Activated naive CD4-positive, alpha-beta T cell treated with Interleukin-2 at 50 U/mL for 16 hours (primary cell): ENCODE data around the gene ANAPC16.
"Not testable (repeated sequence)": the region's sequence is repeated elsewhere in the genome, so short reads cannot be mapped to it uniquely, and the experiment has no call there.

Experiments used
- DNase-seq: peaks from one replicate; pipeline ENCODE4 v3.0.0-alpha.2; 2020

The ANAPC16 gene

GRCh38 chr10:72218325-72218724 lies 2.5 kb downstream of the ANAPC16 start:
- DNase-seq = no peak

- no peak for DNase-seq
Measured at GRCh38 chr10:72218726-72219125, 2.9 kb downstream of the ANAPC16 start.

- no peak for DNase-seq
Measured at GRCh38 chr10:72219235-72219814, 3.5 kb downstream of the ANAPC16 start.

- no peak for DNase-seq
Measured at GRCh38 chr10:72220637-72221036, 4.8 kb downstream of the ANAPC16 start.

- no peak for DNase-seq
Measured at GRCh38 chr10:72221278-72221677, 5.5 kb downstream of the ANAPC16 start.

GRCh38 chr10:72223743-72224101 lies 7.9 kb downstream of the ANAPC16 start:
- no peak for DNase-seq

GRCh38 chr10:72224191-72224590 lies 8.4 kb downstream of the ANAPC16 start:
- not testable (repeated sequence) for DNase-seq

- no peak for DNase-seq
Measured at GRCh38 chr10:72226418-72227027, 10.7 kb downstream of the ANAPC16 start.

GRCh38 chr10:72227826-72228225 lies 12.0 kb downstream of the ANAPC16 start:
- no peak for DNase-seq

GRCh38 chr10:72228318-72228751 lies 12.5 kb downstream of the ANAPC16 start:
- DNase-seq = no peak

GRCh38 chr10:72229261-72230251 lies 13.7 kb downstream of the ANAPC16 start:
- no peak for DNase-seq

GRCh38 chr10:72233621-72234020 lies 17.8 kb downstream of the ANAPC16 start:
- DNase-seq = no peak

GRCh38 chr10:72234560-72235095 lies 18.8 kb downstream of the ANAPC16 start:
- DNase-seq = no peak

GRCh38 chr10:72235544-72236279 lies 19.9 kb downstream of the ANAPC16 start:
- no peak for DNase-seq

GRCh38 chr10:72238392-72239175 lies 22.8 kb downstream of the ANAPC16 start:
- DNase-seq = no peak

GRCh38 chr10:72239409-72239808 lies 23.6 kb downstream of the ANAPC16 start:
- DNase-seq = no peak

- no peak for DNase-seq
Measured at GRCh38 chr10:72240371-72240770, 24.6 kb downstream of the ANAPC16 start.

- DNase-seq = no peak
Measured at GRCh38 chr10:72241691-72242252, 26.0 kb downstream of the ANAPC16 start.

GRCh38 chr10:72242675-72243074 lies 26.9 kb downstream of the ANAPC16 start:
- DNase-seq = no peak

- DNase-seq = no peak
Measured at GRCh38 chr10:72243822-72244437, 28.1 kb downstream of the ANAPC16 start.

- DNase-seq = no peak
Measured at GRCh38 chr10:72244573-72245038, 28.8 kb downstream of the ANAPC16 start.
